Activated CD4-positive, alpha-beta T cell treated with anti-CD3 and anti-CD28 coated beads, Interleukin-10, Interleukin-2, amounts not matched to agents 100 ng/mL and 50 ng/mL, durations not matched to agents 16 hours and 8 hours (primary cell): ENCODE results near the gene MEPE.

Experiments used
- DNase-seq: peaks from one replicate; pipeline ENCODE4 v3.0.0-alpha.2; 2020

MEPE gene, protein sequence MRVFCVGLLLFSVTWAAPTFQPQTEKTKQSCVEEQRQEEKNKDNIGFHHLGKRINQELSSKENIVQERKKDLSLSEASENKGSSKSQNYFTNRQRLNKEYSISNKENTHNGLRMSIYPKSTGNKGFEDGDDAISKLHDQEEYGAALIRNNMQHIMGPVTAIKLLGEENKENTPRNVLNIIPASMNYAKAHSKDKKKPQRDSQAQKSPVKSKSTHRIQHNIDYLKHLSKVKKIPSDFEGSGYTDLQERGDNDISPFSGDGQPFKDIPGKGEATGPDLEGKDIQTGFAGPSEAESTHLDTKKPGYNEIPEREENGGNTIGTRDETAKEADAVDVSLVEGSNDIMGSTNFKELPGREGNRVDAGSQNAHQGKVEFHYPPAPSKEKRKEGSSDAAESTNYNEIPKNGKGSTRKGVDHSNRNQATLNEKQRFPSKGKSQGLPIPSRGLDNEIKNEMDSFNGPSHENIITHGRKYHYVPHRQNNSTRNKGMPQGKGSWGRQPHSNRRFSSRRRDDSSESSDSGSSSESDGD

GRCh38 chr4:87832669-87833068 lies at the start of gene MEPE:
Gene MEPE (plus strand): TSS chr4:87832969. CDS start chr4:87834715, 1,746 bp downstream.
- DNase-seq = no peak

DNA sequence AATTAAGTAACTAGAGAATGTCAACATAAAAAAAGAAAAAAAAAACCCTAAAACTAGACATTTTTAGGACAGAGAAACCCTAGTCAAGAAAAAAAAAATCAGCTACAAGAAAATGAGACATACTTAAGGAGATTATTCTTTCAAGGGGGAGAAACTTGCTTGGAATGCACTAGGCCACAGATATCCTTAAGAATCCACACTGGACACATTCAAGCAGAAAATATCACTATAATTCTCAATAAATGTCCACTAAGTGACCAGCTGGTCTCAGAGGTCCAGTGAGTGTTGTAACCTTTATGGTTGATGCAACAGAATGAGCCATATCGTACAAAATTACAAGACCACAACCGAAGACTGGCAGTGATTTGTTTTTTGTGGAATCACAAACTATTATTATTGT lies 49.0 kb upstream of the MEPE start:
- DNase-seq = no peak

DNA sequence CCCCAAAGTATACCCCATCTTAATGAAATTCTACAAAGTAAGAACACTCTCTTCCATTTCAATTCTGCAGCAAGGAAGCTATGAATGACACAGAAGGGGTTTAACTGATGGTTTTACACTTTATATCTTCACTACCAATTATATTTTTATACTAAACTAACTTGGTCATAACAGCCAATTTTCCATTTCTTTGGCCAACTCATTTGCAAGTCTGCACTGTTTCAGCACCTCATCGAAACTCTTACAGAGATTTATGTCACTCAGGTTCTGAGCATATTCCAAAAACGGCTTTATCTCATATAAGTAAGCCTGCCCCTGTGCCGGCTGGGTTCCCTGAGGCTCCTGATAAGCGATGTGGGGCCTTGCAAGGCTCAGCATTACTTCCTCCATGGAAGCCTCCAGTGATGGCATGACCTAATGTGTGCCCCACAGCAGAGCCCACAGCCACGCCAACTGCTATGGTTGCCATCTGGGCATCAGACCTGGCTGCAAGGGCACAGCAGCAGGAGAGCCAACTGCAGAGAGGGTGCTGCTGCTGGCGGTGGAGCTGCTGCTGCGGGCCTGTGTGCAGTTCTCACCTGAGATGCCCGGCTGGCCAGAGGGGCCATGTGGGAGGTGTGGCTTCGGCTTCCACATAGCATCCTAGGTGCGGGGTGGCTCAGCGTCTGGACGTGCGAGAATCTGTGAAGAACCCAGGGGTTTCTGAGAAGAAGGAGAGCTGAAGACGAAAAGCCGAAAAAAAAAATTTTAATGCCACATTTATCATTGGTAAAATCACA lies 46.8 kb upstream of the MEPE start:
- no peak for DNase-seq

DNA sequence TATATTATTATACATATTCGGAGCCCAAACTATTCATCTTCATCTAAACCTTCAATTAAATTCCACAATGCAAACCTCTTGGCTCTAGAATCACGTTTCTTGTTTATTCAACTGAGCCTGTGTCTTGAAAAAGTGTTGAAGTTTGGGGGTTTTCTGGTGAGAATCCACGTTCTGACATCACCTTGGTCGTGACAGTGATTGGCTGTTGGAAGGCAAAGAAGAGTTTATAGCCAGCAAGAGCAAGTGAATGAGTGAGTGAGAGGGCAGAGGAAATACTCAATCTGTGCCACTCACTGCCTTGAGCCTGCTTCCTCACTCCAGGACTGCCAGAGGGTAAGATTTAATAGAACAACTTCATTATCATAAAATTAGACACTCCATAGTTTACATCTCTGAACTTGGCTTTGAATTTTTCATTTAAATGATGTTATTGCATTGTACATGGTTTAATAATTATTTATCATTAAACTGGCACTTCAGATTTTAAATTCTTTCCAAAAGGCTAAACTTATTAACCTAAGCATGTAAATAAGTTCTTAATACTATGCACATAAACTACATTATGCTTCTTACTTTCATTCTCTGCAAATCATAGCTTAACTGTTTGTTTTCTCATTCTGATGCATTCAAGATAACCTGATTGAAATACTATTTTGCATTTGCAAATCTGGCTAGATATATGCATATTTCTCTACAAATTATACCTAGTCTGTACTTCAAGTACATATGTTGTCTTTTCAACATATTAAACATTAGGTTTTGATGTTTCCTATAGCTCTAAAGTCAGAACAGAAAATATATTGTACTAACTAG lies 33.3 kb upstream of the MEPE start, which contains the start of gene IBSP:
Gene IBSP (plus strand): TSS at position 254 of the 813 bp plus-strand sequence. CDS start 2,808 bp downstream, outside the sequence.
- DNase-seq = no peak

DNA sequence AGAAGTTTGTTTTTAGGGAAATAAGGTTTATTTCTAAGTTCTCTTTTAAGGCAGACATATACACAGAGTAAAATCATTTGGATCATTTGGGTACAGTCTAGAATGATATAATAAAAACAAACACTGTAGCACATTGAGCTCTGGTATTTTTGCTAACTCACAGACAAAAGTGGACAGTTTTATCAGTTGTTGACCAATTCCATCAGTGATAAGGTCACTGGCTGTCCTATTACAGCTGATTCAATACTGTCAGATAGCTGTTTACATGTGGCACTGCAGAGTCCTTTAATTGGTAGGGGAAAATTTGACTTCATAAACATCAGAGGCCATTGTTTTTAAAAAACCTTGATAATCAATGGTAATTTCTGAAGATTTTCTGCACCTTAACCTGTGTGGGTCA lies 29.9 kb upstream of the MEPE start:
- no peak for DNase-seq

DNA sequence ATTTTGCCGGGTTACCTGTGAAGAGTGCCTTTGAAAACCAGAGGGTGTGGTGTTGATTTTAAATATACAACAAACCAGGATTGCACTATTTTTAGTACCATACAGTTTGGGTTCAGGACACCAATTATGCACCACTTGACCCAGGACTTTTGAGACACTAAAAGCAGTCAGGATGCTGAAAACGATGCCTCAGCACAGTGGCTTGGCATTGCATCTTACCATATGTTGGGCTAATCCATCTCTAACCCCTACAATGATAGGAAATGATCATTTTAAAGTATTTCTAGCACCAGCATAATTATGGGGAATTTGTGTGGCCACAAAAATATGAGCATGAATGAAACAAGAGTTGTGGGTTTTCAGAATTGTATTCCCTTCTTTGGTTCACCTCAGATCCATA lies 29.3 kb upstream of the MEPE start:
- no peak for DNase-seq

GRCh38 chr4:87804871-87805270 lies 27.9 kb upstream of the MEPE start:
- DNase-seq = no peak

- no peak for DNase-seq
Observed at GRCh38 chr4:87805971-87806370, 26.8 kb upstream of the MEPE start.

DNA sequence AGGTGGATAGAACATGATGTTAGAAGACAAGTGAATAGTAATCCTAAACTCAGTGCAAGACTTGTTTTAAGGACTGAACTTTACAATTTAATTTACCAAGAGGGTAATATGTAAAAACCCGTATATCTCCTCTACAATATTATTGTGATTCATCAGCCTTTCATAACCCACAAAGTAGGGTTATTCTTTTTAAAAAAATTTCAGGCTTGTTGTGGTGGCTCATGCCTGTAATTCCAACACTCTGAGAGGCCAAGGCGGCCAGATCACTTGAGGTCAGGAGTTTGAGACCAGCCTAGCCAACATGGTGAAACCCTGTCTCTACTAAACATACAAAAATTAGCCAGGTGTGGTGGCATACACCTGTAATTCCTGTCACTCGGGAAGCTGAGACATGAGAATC lies 26.2 kb upstream of the MEPE start:
- no peak for DNase-seq

GRCh38 chr4:87807402-87807801 lies 25.4 kb upstream of the MEPE start:
- no peak for DNase-seq

DNA sequence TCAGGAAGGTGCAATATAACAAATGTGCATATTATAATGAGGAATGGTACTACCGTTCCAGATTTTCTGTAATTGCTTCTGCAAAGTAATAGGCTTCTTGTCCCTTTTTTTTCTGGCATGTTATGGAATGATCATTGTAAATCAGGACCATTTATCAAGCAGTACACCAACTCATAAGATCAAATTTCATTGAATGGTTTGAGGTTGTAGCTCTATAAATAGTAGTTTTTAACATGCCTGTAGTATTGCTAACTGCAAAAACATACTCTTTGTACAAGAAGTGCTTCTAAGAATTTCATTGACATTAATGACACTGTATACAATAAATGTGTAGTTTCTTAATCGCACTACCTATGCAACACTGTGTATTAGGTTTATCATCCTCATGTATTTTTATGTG lies 20.8 kb upstream of the MEPE start:
- DNase-seq = no peak

GRCh38 chr4:87819281-87819919 lies 13.4 kb upstream of the MEPE start:
- DNase-seq = no peak

DNA sequence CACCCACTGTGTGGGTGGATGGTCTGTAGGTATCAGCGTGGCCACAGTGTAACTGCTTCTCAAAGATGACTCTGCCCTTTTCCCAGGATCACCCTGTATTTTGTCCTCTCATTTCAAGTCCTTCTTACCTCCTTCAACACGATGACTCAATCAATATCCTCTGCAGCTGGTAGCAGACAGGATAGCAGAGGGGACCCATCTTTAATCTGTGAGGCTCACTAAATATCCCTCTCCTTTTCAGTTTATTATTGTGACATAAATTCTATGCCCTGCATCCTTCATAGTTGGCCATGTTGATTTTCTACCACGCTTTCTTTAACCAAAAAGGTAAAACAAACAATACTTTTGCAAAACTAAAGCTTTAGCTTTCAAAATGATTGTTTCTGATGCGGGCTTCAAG lies 9.6 kb upstream of the MEPE start:
- DNase-seq = no peak

GRCh38 chr4:87823724-87824123 lies 9.0 kb upstream of the MEPE start:
- DNase-seq = no peak

- no peak for DNase-seq
Observed at GRCh38 chr4:87824352-87824751, 8.4 kb upstream of the MEPE start.

DNA sequence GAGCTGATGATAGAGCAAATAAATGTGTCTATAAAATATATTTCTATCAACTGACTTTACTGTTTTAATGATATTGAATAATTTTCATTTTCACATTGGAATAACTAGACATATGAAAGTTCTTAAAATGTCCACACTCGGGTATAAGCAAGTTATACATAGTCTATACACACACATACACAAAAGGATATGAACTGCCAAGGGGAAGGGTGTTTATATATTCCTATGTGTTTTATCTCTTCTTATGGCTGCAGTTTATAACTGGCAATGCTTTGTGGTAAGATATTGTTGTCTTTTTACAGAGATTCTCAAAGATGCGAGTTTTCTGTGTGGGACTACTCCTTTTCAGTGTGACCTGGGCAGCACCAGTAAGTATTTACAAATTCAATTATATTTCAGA lies 1.6 kb downstream of the MEPE start:
- no peak for DNase-seq

- DNase-seq = no peak
Observed at GRCh38 chr4:87835197-87835596, 2.4 kb downstream of the MEPE start.

GRCh38 chr4:87835743-87836142 lies 3.0 kb downstream of the MEPE start:
- DNase-seq = no peak

DNA sequence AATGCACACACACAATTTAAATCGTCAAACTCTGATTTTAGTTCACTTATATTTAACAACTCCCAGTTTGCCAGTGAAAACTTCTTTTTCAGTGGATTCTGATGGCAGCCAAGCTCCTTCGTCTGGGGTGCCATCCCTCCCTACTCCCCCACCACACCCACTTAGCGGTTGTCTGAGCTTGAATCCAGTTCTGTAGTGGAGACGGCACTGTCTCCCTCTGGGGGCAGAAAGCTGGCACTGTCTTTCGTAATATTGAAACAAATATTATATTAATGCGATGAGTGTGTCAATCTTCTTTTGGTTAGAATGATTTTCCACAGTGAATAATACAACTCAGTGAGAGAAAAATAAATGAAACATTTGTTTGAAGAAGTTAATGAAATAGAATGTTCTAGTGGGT lies 5.4 kb downstream of the MEPE start:
- DNase-seq = no peak

DNA sequence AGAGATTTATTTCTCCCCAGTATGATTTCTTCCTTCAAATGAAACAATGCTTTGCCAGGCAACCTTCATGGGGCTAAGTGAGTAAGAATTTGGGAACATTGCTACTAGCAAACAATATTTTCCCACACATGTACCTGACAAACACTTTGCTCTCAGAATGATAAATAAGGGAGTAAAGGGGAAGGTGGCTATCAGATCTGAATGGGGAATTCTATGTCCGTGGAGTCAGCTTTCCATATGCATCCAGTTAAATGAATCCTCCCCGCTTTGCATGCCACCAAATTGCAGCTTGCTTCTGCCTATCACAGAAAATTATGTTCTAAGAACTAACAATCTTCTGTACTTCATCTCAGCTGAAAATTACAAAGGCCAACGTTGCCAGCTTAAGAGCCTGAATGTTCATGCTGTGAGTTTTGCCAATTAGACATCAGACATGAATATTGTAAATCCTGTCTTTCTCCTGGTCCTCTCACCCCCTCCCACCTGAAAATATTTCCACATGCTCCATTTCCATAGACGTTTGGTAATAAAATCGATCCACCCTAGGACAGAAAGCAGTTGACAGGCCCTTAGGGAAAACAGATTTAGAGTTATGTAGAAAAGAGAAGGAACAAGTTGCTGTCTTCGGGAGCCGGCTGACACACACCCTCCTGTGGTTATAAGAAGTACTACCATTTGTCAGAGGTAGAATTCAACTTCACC lies 6.3 kb downstream of the MEPE start:
- peak; percentile 11 for DNase-seq

GRCh38 chr4:87839592-87839946 lies 6.8 kb downstream of the MEPE start:
- DNase-seq = no peak

GRCh38 chr4:87840149-87840548 lies 7.4 kb downstream of the MEPE start:
- no peak for DNase-seq
